Type B pancreatic cell (in vitro differentiated cells): Measurements from ENCODE around the gene PEX7. TPM values are rescaled to one million over a fixed set of nuclear protein-coding genes. Genes with fewer than 3 reads are reported as not detected.
"Not testable (repeated sequence)": the region's sequence is repeated elsewhere in the genome, so short reads cannot be mapped to it uniquely, and the experiment has no call there.

Experiments used
- DNase-seq: peaks from one replicate; pipeline ENCODE4 v3.0.0; 2021; ENCODE audit warnings: mixed read lengths; ENCODE audit not compliant: unreplicated experiment; ENCODE audit errors: extremely low spot score
- H3K27ac Mint-ChIP-seq: 2 replicates; pipeline ENCODE4 v1.8.0; 2021; ENCODE audit warnings: mild to moderate bottlenecking, mixed read lengths
- H3K27me3 Mint-ChIP-seq: 2 replicates; pipeline ENCODE4 v1.8.0; 2021; ENCODE audit warnings: mixed read lengths
- H3K36me3 Mint-ChIP-seq: 2 replicates; pipeline ENCODE4 v1.8.0; 2021; ENCODE audit warnings: mixed read lengths
- H3K4me1 Mint-ChIP-seq: one replicate; pipeline ENCODE4 v1.8.0; 2021; ENCODE audit warnings: mixed read lengths; ENCODE audit not compliant: unreplicated experiment
- H3K4me3 Mint-ChIP-seq: 2 replicates; pipeline ENCODE4 v1.8.0; 2021; ENCODE audit warnings: mild to moderate bottlenecking, mixed read lengths
- H3K9me3 Mint-ChIP-seq: 2 replicates; pipeline ENCODE4 v1.8.0; 2021; ENCODE audit warnings: mixed read lengths
- CTCF ChIP-seq: fragments of 200-600 bp; sonication (generic); conservative IDR thresholded peaks from 2 replicates; pipeline ENCODE4 v1.5.0; 2021; ENCODE audit warnings: antibody characterized with exemption, mild to moderate bottlenecking
- total RNA-seq: library from RNA; stranded (reverse); gene quantifications from 2 replicates; pipeline ENCODE4 v1.2.1, GENCODE V29; 2021; ENCODE audit warnings: low replicate concordance

PEX7 gene
- total RNA-seq, 1 donor from 2014 or later: 5.4 TPM

- no peak for DNase-seq
- Mint-ChIP-seq H3K4me3 (no peak overlapping the region), H3K27ac (no peak overlapping the region), H3K9me3 (no peaks in the 10 kb centered on the region), H3K36me3 (peaks cover 13% of the 10 kb centered on the region), H3K27me3 (no peaks in the 10 kb centered on the region), H3K4me1 (no peaks in the 10 kb centered on the region)
- TF ChIP-seq CTCF: no peak
These were observed 47.1 kb downstream of the PEX7 start for GRCh38 chr6:136869451-136869850.

- peaks cover 28% of the 10 kb centered on the region for H3K36me3 Mint-ChIP-seq
- no peak for TF ChIP-seq CTCF
- no peaks in the 10 kb centered on the region for H3K27me3 Mint-ChIP-seq
- no peaks in the 10 kb centered on the region for H3K9me3 Mint-ChIP-seq
- H3K27ac Mint-ChIP-seq: no peak overlapping the region
- no peaks in the 10 kb centered on the region for H3K4me1 Mint-ChIP-seq
- no peak for DNase-seq
- no peak overlapping the region for H3K4me3 Mint-ChIP-seq
These were observed 51.4 kb downstream of the PEX7 start for GRCh38 chr6:136873748-136874147.

- H3K27me3 Mint-ChIP-seq, DNase-seq, H3K4me3 Mint-ChIP-seq, H3K4me1 Mint-ChIP-seq, H3K9me3 Mint-ChIP-seq, H3K27ac Mint-ChIP-seq: not testable (repeated sequence)
- H3K36me3 Mint-ChIP-seq: peaks cover 32% of the 10 kb centered on the region
These were observed 54.1 kb downstream of the PEX7 start for GRCh38 chr6:136876469-136876868.

GRCh38 chr6:136880748-136881460 lies 58.5 kb downstream of the PEX7 start:
- Mint-ChIP-seq H3K4me1 (no peaks in the 10 kb centered on the region), H3K36me3 (peaks cover 22% of the 10 kb centered on the region), H3K27me3 (no peaks in the 10 kb centered on the region), H3K9me3 (no peaks in the 10 kb centered on the region), H3K27ac (no peak overlapping the region), H3K4me3 (no peak overlapping the region)
- no peak for DNase-seq
- TF ChIP-seq CTCF: no peak

GRCh38 chr6:136886091-136886490 lies 63.7 kb downstream of the PEX7 start:
- Mint-ChIP-seq H3K27ac (no peak overlapping the region), H3K27me3 (no peaks in the 10 kb centered on the region), H3K36me3 (peaks cover 4% of the 10 kb centered on the region), H3K4me1 (peaks cover 19% of the 10 kb centered on the region), H3K9me3 (no peaks in the 10 kb centered on the region), H3K4me3 (no peak overlapping the region)
- TF ChIP-seq CTCF: no peak
- DNase-seq: no peak

- Mint-ChIP-seq H3K27ac (no peak overlapping the region), H3K36me3 (no peaks in the 10 kb centered on the region)
- DNase-seq: no peak
These were observed 65.6 kb downstream of the PEX7 start for GRCh38 chr6:136887953-136888352.

More at GRCh38 chr6:136887953-136888352, 65.6 kb downstream of the PEX7 start:
- TF ChIP-seq CTCF: no peak
- H3K9me3 Mint-ChIP-seq: no peaks in the 10 kb centered on the region
- H3K27me3 Mint-ChIP-seq: no peaks in the 10 kb centered on the region
- H3K4me3 Mint-ChIP-seq: no peak overlapping the region
- peaks cover 19% of the 10 kb centered on the region for H3K4me1 Mint-ChIP-seq
